Spleen (tissue), 7 donors: ENCODE measurements around the gene SMIM11.

Experiments used
- POLR2AphosphoS5 ChIP-seq, 3 donors: sonication (generic); formaldehyde crosslinking; IDR thresholded peaks; one replicate each; pipeline ENCODE4 v1.5.1; 2017; ENCODE audit warnings: antibody characterized with exemption in 3 of 3
- TF ChIP-seq, protein P1 (sequence below), 11 experiments: fragments of 200-600 bp in 7 of 11; fragments of 450-650 bp in 4 of 11; sonication (generic) in 4 of 11; IDR thresholded peaks in 8 of 11; conservative IDR thresholded peaks in 3 of 11; 1 replicate in 7 of 11; 2 replicates in 4 of 11; pipeline versions ENCODE4 v1.4.0 to v1.8.0; 2016 to 2021; ENCODE audit warnings: antibody characterized with exemption in 11 of 11, inconsistent platforms in 4 of 11, mild to moderate bottlenecking in 1 of 11
- donor health status: DM: no; HTN: no; CAD: no; lungs with moderate emphysema.
- donor health status: DM: no; HTN: no; CAD: no.
- donor health status: DM: no; HTN: no; CAD: no.

GRCh38 chr21:34336756-34337391 is 38.4 kb upstream of the SMIM11 start:
- TF ChIP-seq, protein P1, sequence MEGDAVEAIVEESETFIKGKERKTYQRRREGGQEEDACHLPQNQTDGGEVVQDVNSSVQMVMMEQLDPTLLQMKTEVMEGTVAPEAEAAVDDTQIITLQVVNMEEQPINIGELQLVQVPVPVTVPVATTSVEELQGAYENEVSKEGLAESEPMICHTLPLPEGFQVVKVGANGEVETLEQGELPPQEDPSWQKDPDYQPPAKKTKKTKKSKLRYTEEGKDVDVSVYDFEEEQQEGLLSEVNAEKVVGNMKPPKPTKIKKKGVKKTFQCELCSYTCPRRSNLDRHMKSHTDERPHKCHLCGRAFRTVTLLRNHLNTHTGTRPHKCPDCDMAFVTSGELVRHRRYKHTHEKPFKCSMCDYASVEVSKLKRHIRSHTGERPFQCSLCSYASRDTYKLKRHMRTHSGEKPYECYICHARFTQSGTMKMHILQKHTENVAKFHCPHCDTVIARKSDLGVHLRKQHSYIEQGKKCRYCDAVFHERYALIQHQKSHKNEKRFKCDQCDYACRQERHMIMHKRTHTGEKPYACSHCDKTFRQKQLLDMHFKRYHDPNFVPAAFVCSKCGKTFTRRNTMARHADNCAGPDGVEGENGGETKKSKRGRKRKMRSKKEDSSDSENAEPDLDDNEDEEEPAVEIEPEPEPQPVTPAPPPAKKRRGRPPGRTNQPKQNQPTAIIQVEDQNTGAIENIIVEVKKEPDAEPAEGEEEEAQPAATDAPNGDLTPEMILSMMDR (IDR thresholded peaks at IDR 0.05 in 8 of 11, conservative IDR thresholded peaks at IDR 0.05 in 3 of 11), result no peak
- TF ChIP-seq POLR2AphosphoS5 (IDR thresholded peaks at IDR 0.05), result no peak
